ENCODE data around the gene PRR5. TPM values are rescaled to one million over a fixed set of nuclear protein-coding genes. Genes with fewer than 3 reads are reported as not detected.

Gene PRR5
- total and polyA plus RNA-seq, 2 of the 13 experiments (the other 11 are each of a cell fraction or from before 2014, with no cell fraction given) = 11.6 to 27.5 TPM

DNA sequence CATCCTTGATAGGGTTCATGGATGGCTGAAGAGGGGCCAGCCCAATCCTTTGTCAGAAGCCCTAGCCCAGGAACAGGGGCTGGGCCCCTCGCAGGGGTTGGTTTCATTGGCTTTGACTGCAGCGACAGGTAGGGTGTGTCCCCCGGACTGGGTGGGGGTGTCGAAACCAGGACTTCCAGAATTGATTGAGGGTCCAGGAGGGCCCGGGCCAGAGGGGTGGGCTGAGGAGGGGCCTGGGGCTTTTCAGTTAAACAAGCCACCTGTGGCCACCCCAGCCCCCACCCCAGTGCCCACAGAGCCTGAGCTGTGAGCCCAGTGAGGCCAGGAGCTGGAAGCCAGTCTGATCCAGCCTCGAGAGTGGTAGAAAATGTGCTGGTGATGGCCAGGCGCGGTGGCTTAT, 18.1 kb upstream of the PRR5 start:
- FAIRE-seq = no peak
- Histone ChIP-seq H3K4me3 (replicated peaks in 1 of 3; ENCODE audit: insufficient read depth in 1 of 3, low read depth in 2 of 3, low read length in 3 of 3) (no peak overlapping the region), H3K79me2 (ENCODE audit: insufficient read depth, low read length) (peaks cover 45% of the 10 kb centered on the region), H3K4me1 (ENCODE audit: insufficient read depth, low read length) (peaks cover 72% of the 10 kb centered on the region), H3K27me3 (ENCODE audit: control insufficient read depth in 1 of 2, insufficient read depth in 2 of 2, low read length in 2 of 2) (no peaks in the 10 kb centered on the region; a peak in 1 of 5 replicates), H3K9ac (ENCODE audit: insufficient read depth, low read depth, low read length) (no peak overlapping the region), H3K27ac (ENCODE audit: extremely low read length, insufficient read depth, low read length) (peak overlapping the region; percentile 19), H3K9me3 (ENCODE audit: low read length) (no peaks in the 10 kb centered on the region), H4K20me1 (ENCODE audit: insufficient read depth, low read length) (peaks cover 3% of the 10 kb centered on the region), H2AFZ (ENCODE audit: low read length) (no peak overlapping the region), H3K4me2 (ENCODE audit: low read depth, low read length) (no peak overlapping the region), H3K36me3 (replicated peaks in 1 of 2; ENCODE audit: control insufficient read depth in 1 of 2, insufficient read depth in 2 of 2, low read length in 2 of 2) (peaks cover 0 to 7% of the 10 kb centered on the region in 2 experiments; a peak in 2 of 5 replicates)
- in situ Hi-C loops (cut with HindIII; ENCODE audit: extremely low pct_ligation_motif_present, low pct_unique_long_range_greater_than_20kb) (no loop called here), intact Hi-C loops (cut with micrococcal nuclease; ENCODE audit: unreplicated experiment) (no loop called here)
- POLR2A ChIA-PET = no interaction called here
- no peak for DNase-seq (ENCODE audit: low spot score)
- no TSS peak for BruUV-seq (replicated peaks)
- TF ChIP-seq AGO1 (IDR thresholded peaks at IDR 0.05; ENCODE audit: low read depth, low read length, poor library complexity, severe bottlenecking) = peak; percentile 10
- TF ChIP-seq, protein P1, sequence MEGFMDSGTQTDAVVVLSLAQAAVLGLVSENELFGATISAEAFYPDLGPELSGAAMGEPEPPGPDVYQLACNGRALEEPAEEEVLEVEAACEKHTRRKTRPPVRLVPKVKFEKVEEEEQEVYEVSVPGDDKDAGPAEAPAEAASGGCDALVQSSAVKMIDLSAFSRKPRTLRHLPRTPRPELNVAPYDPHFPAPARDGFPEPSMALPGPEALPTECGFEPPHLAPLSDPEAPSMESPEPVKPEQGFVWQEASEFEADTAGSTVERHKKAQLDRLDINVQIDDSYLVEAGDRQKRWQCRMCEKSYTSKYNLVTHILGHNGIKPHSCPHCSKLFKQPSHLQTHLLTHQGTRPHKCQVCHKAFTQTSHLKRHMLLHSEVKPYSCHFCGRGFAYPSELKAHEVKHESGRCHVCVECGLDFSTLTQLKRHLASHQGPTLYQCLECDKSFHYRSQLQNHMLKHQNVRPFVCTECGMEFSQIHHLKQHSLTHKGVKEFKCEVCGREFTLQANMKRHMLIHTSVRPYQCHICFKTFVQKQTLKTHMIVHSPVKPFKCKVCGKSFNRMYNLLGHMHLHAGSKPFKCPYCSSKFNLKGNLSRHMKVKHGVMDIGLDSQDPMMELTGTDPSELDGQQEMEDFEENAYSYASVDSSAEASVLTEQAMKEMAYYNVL (CRISPR knock-in tag; IDR thresholded peaks at IDR 0.05; ENCODE audit: borderline replicate concordance) = no peak
- 96% methylated on average over 3 of the region's 8 CpGs for WGBS (ENCODE audit: low lambda C conversion rate)
- CTCF ChIA-PET (ENCODE audit: low intra/inter-chr PET ratio, low total read pairs) = interaction anchor here (0.7 to 1.5 kb wide), 4 partner anchors 14 to 57 kb away, joined by 3 to 10 read pairs (median 4); no protein-coding TSS in a partner anchor
- no peak for ATAC-seq

DNA sequence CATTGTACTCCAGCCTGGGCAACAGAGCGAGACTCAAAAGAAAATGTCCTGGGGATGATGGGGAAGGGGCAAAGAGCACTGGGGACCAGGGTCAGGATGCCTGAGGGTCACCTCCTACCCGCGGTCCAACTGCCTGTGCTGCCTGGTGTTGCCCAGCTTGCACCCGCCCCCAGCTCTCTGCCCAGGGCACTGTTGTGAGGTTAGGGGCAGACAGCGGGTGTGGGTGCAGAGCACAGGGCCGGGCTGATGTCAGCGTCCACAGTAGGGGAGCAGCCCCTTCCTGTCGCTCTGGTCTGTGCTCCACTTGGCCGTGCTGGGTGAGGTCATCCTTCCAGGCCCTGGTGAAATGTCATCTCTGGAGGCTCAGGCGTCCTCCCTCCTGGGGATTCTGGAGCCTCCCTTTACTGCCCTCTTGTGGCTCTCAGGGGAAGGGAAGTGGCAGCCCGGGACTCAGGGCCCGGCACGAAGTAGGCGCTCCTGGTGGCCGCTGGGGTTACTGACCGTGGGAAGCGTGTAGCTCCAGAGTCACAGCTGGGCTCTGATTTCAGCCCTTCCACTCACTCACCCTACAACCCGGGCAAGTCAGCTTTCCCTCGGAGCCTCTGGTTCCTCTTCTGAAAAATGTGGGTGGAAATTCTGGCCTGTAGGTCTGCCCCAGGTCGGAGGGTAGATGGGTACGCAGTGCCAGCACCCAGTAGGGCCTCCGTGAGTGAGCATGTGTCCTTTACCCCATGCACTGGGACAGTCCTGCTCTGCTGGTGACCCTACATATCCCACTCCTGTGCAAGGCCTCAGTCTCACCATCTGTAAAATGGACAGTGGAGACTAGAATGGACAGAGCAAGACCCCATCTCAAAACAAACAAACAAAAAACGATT, 17.3 kb upstream of the PRR5 start:
- Histone ChIP-seq H3K79me2 (ENCODE audit: insufficient read depth, low read length) (peaks cover 44% of the 10 kb centered on the region), H3K4me3 (replicated peaks in 1 of 3; ENCODE audit: insufficient read depth in 1 of 3, low read depth in 2 of 3, low read length in 3 of 3) (no peak overlapping the region; a peak in 1 of 6 replicates), H3K36me3 (replicated peaks in 1 of 2; ENCODE audit: control insufficient read depth in 1 of 2, insufficient read depth in 2 of 2, low read length in 2 of 2) (peaks cover 3 to 6% of the 10 kb centered on the region in 2 experiments; a peak in 2 of 5 replicates), H3K27ac (ENCODE audit: extremely low read length, insufficient read depth, low read length) (peak overlapping the region; percentile 49), H3K9ac (ENCODE audit: insufficient read depth, low read depth, low read length) (0 out of 2 replicates have a peak overlapping the region, but pooled peaks have one; percentile 25), H3K27me3 (ENCODE audit: control insufficient read depth in 1 of 2, insufficient read depth in 2 of 2, low read length in 2 of 2) (no peaks in the 10 kb centered on the region; a peak in 1 of 5 replicates), H3K4me1 (ENCODE audit: insufficient read depth, low read length) (peaks cover 67% of the 10 kb centered on the region), H2AFZ (ENCODE audit: low read length) (no peak overlapping the region), H3K4me2 (ENCODE audit: low read depth, low read length) (peak overlapping the region; percentile 48), H3K9me3 (ENCODE audit: low read length) (no peaks in the 10 kb centered on the region), H4K20me1 (ENCODE audit: insufficient read depth, low read length) (peaks cover 3% of the 10 kb centered on the region)
- ChIA-PET POLR2A (interaction anchor here (1.2 to 1.4 kb wide), 2 partner anchors 8 to 9 kb away, joined by 5 to 9 read pairs; no protein-coding TSS in a partner anchor), CTCF (ENCODE audit: low intra/inter-chr PET ratio, low total read pairs) (interaction anchor here (0.7 to 1.6 kb wide), 8 partner anchors 9 to 58 kb away, joined by 3 to 10 read pairs (median 4); partner anchors contain the start of gene PRR5)
- ATAC-seq (peak; percentile 91), DNase-seq (ENCODE audit: low spot score) (peak; percentile 92), FAIRE-seq (peak; percentile 88)
- BruUV-seq (replicated peaks) = no TSS peak
- WGBS (ENCODE audit: low lambda C conversion rate) = 68% methylated on average over 6 of the region's 23 CpGs
- in situ Hi-C loops (cut with HindIII; ENCODE audit: extremely low pct_ligation_motif_present, low pct_unique_long_range_greater_than_20kb) = no loop called here
- intact Hi-C loops (cut with micrococcal nuclease; ENCODE audit: unreplicated experiment) = no loop called here
- TF ChIP-seq, protein P2, sequence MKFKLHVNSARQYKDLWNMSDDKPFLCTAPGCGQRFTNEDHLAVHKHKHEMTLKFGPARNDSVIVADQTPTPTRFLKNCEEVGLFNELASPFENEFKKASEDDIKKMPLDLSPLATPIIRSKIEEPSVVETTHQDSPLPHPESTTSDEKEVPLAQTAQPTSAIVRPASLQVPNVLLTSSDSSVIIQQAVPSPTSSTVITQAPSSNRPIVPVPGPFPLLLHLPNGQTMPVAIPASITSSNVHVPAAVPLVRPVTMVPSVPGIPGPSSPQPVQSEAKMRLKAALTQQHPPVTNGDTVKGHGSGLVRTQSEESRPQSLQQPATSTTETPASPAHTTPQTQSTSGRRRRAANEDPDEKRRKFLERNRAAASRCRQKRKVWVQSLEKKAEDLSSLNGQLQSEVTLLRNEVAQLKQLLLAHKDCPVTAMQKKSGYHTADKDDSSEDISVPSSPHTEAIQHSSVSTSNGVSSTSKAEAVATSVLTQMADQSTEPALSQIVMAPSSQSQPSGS (CRISPR knock-in tag; IDR thresholded peaks at IDR 0.05) = peak; percentile 94
- peak; percentile 84 for TF ChIP-seq REPIN1 (CRISPR knock-in tag; IDR thresholded peaks at IDR 0.05; ENCODE audit: borderline replicate concordance, low read depth)
- TF ChIP-seq, protein P3, sequence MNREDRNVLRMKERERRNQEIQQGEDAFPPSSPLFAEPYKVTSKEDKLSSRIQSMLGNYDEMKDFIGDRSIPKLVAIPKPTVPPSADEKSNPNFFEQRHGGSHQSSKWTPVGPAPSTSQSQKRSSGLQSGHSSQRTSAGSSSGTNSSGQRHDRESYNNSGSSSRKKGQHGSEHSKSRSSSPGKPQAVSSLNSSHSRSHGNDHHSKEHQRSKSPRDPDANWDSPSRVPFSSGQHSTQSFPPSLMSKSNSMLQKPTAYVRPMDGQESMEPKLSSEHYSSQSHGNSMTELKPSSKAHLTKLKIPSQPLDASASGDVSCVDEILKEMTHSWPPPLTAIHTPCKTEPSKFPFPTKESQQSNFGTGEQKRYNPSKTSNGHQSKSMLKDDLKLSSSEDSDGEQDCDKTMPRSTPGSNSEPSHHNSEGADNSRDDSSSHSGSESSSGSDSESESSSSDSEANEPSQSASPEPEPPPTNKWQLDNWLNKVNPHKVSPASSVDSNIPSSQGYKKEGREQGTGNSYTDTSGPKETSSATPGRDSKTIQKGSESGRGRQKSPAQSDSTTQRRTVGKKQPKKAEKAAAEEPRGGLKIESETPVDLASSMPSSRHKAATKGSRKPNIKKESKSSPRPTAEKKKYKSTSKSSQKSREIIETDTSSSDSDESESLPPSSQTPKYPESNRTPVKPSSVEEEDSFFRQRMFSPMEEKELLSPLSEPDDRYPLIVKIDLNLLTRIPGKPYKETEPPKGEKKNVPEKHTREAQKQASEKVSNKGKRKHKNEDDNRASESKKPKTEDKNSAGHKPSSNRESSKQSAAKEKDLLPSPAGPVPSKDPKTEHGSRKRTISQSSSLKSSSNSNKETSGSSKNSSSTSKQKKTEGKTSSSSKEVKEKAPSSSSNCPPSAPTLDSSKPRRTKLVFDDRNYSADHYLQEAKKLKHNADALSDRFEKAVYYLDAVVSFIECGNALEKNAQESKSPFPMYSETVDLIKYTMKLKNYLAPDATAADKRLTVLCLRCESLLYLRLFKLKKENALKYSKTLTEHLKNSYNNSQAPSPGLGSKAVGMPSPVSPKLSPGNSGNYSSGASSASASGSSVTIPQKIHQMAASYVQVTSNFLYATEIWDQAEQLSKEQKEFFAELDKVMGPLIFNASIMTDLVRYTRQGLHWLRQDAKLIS (CRISPR knock-in tag; IDR thresholded peaks at IDR 0.05) = no peak
- 0 out of 2 replicates have a peak, but pooled peaks have one; percentile 48 for TF ChIP-seq ZNF124 (CRISPR knock-in tag; IDR thresholded peaks at IDR 0.05)
- no peak for TF ChIP-seq ZNF232 (CRISPR knock-in tag; IDR thresholded peaks at IDR 0.05; ENCODE audit: borderline replicate concordance)
